HG03139 (cell line): ENCODE results near the gene DZANK1.
"Not testable (repeated sequence)": the region's sequence is repeated elsewhere in the genome, so short reads cannot be mapped to it uniquely, and the experiment has no call there.

Source experiments
- ATAC-seq: cut with Tn5 transposase; IDR thresholded peaks from one replicate; pipeline ENCODE4 v1.9.1; 2021; ENCODE audit not compliant: unreplicated experiment

The DZANK1 gene

GRCh38 chr20:18440403-18440802 is 26.4 kb downstream of the DZANK1 start:
- ATAC-seq: no peak

- no peak for ATAC-seq
Observed at GRCh38 chr20:18436847-18437246, 30.0 kb downstream of the DZANK1 start.

GRCh38 chr20:18431206-18431605 is 35.6 kb downstream of the DZANK1 start:
- ATAC-seq: no peak

GRCh38 chr20:18430172-18430826 is 36.5 kb downstream of the DZANK1 start:
- no peak for ATAC-seq

- ATAC-seq: no peak
Observed at GRCh38 chr20:18428490-18429173, 38.2 kb downstream of the DZANK1 start.

GRCh38 chr20:18427214-18427613 is 39.6 kb downstream of the DZANK1 start:
- no peak for ATAC-seq

- no peak for ATAC-seq
Observed at GRCh38 chr20:18421608-18422007, 45.2 kb downstream of the DZANK1 start.

GRCh38 chr20:18416486-18416885 is 50.3 kb downstream of the DZANK1 start:
- no peak for ATAC-seq

- no peak for ATAC-seq
Observed at GRCh38 chr20:18414140-18414539, 52.7 kb downstream of the DZANK1 start.

GRCh38 chr20:18412221-18412901 is 54.5 kb downstream of the DZANK1 start:
- no peak for ATAC-seq

- no peak for ATAC-seq
Observed at GRCh38 chr20:18405826-18406225, 61.0 kb downstream of the DZANK1 start.

GRCh38 chr20:18404172-18404571 is 62.7 kb downstream of the DZANK1 start:
- no peak for ATAC-seq

GRCh38 chr20:18403269-18403668 is 63.6 kb downstream of the DZANK1 start:
- no peak for ATAC-seq

- no peak for ATAC-seq
Observed at GRCh38 chr20:18401305-18401704, 65.5 kb downstream of the DZANK1 start.

GRCh38 chr20:18400460-18400859 is 66.4 kb downstream of the DZANK1 start:
- no peak for ATAC-seq

GRCh38 chr20:18398713-18399112 is 68.1 kb downstream of the DZANK1 start:
- ATAC-seq: not testable (repeated sequence)

- no peak for ATAC-seq
Observed at GRCh38 chr20:18397030-18397429, 69.8 kb downstream of the DZANK1 start.

GRCh38 chr20:18395544-18395943 is 71.3 kb downstream of the DZANK1 start:
- ATAC-seq: no peak

GRCh38 chr20:18394363-18394762 is 72.5 kb downstream of the DZANK1 start:
- ATAC-seq: no peak

GRCh38 chr20:18391686-18392085 is 75.1 kb downstream of the DZANK1 start:
- ATAC-seq: no peak

- ATAC-seq: no peak
Observed at GRCh38 chr20:18390201-18390600, 76.6 kb downstream of the DZANK1 start.

- no peak for ATAC-seq
Observed at GRCh38 chr20:18388860-18389259, 78.0 kb downstream of the DZANK1 start.
